ENCODE data around the gene POPDC2. TPM values are rescaled to one million over a fixed set of nuclear protein-coding genes. Genes with fewer than 3 reads are reported as not detected.

Gene POPDC2
- total and polyA plus RNA-seq, 11 donors = 511 to 1,022 (median 768) TPM

DNA sequence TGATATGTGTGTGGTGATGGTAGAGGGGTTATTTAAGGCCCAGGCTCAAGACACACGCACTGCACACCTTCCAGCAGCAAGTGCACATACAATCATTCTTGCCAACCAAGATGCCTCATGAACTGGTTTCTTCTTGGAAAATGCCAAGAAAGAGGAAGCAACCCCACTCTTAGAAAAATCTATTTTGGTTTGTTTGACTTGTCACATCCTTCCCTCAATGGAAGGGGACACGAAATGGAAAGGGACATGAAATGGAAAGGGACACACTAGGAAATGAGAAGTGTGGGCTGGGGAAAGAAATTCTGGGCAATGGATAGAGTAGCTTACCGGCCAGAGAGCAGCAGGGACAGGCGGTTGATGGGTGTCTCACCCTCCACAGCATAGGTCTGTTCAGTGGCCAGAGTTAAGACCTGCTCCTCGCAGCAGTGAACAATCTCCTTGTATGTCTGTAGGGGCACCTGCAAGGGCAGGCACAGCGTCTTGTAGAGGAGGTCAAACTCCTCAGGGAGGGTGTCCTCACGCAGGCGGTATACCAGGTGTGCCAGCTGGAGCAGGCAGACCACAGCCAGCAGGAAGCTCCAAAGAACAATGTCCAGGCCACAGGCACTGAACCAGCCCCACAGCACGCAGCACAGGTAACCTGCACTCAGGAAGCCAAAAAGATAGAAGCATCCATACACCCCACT is 640 bp downstream of the POPDC2 start:
- H3K4me3 ChIP-seq = peak overlapping the region; percentile 29 to 75 (median 60)
- whole genome bisulfite sequencing, 4 donors = 40 to 62% (median 47%) methylated on average over 9 of the region's 9 CpGs

GRCh38 chr3:119658994-119659393 is 1.4 kb downstream of the POPDC2 start:
- peak in 1 of 5 donors; percentile 29 for DNase-seq
- no peaks in the 10 kb centered on the region for H3K27me3 ChIP-seq
- TF ChIP-seq CTCF (IDR thresholded peaks at IDR 0.05) = no peak
- no peak for TF ChIP-seq POLR2A (IDR thresholded peaks at IDR 0.05)
- no peaks in the 10 kb centered on the region for H3K9me3 ChIP-seq
- peak overlapping the region; percentile 87 to 99 (median 96) for H3K27ac ChIP-seq
- H3K4me1 ChIP-seq = peaks cover 0 to 64% (median 30%) of the 10 kb centered on the region in 12 donors
- 53 to 80% (median 63%) methylated on average over 2 of the region's 2 CpGs for whole genome bisulfite sequencing, 4 donors
- peaks cover 0 to 37% (median 18%) of the 10 kb centered on the region in 9 donors for H3K36me3 ChIP-seq
- intact Hi-C loops (cut with DNase I) = no loop called here
- ATAC-seq = peak; percentile 22 to 29 (median 27)
- H3K4me3 ChIP-seq = peak overlapping the region; percentile 29 to 75 (median 60)

More for the DNA sequence above, 640 bp downstream of the POPDC2 start:
- Histone ChIP-seq H3K4me1 (peaks cover 0 to 64% (median 26%) of the 10 kb centered on the region in 12 donors), H3K36me3 (peaks cover 0 to 30% (median 12%) of the 10 kb centered on the region in 9 donors), H3K9me3 (no peaks in the 10 kb centered on the region), H3K27ac (peak overlapping the region; percentile 87 to 99 (median 96)), H3K27me3 (no peaks in the 10 kb centered on the region)
- ATAC-seq (peak; percentile 2 to 14 (median 6)), DNase-seq (peak in 1 of 5 donors; percentile 31)
- intact Hi-C loops (cut with DNase I) = loop anchor here in 1 of 10 donors (5.0 kb wide), 1 partner anchor 77 kb away; no protein-coding TSS in a partner anchor
- TF ChIP-seq CTCF (IDR thresholded peaks at IDR 0.05) (no peak), POLR2A (IDR thresholded peaks at IDR 0.05) (no peak)

DNA sequence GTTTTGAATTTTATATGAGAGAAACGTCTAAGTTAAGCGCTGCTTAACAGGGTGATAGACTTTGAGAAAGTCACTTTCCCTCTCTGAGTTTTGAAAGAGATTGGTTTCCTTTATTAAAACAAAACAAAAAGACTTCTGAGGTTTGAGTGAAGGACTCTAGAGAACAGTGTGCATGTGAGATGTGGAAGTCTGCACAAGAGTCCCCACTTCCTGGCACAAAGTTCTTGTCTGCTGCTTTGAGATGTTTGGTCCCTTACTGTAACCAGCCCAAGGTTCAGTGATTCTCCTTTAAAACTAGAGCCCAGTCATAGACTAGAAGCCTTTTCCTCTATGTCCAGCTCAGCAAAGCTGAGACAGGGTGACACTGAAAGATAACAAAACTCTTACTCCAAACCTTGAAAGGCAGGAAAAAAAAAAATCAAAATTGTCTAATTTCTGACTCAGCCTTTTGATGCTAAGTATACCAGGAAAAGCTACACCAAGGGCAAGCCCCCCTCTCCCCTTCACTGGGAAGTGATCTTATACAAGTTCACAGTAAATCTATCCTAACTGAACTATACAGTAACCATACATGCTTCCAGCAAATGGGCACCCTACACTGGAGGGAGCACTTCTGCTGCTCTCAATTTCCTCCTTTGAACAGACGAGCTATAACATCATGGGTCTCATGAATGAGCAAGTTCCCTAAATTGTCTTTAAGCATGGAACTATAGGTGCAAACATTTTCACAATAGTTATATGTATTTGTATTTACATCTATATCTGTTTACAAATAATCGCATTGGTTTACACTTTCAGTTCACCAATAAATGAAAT is 2.3 kb downstream of the POPDC2 start:
- H3K27ac ChIP-seq = peak overlapping the region; percentile 87 to 99 (median 96)
- no peaks in the 10 kb centered on the region for H3K27me3 ChIP-seq
- DNase-seq = no peak
- no peak for TF ChIP-seq CTCF (IDR thresholded peaks at IDR 0.05)
- TF ChIP-seq POLR2A (IDR thresholded peaks at IDR 0.05) = no peak
- intact Hi-C loops (cut with DNase I) = no loop called here
- no peaks in the 10 kb centered on the region for H3K9me3 ChIP-seq
- no peak for ATAC-seq
- peaks cover 0 to 61% (median 30%) of the 10 kb centered on the region in 12 donors for H3K4me1 ChIP-seq
- 39 to 63% (median 52%) methylated on average over 4 of the region's 4 CpGs for WGBS, 4 donors
- H3K36me3 ChIP-seq = peaks cover 0 to 43% (median 22%) of the 10 kb centered on the region in 9 donors
- peak overlapping the region; percentile 29 to 75 (median 60) for H3K4me3 ChIP-seq

DNA sequence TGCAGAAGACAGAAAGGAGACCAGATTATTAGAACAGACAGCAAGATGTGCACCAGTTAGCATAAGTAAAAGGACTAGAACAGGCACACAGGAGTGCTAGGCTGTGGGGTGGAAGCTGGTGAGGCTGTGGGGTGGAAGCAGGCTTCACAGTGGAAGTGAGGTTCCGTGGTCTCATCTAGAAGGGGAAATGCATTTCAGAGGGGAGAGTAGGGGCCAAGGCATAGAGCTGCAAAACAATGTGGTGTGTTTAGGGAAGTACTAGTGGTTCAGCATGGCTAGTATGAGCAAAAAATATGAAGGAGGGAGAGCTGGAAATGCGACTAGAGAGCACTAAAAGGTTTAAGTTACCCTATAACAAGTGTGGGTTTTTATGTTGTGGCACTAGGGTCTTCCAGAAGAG is 6.5 kb downstream of the POPDC2 start:
- DNase-seq (no peak), ATAC-seq (no peak)
- Histone ChIP-seq H3K27ac (peak overlapping the region in 11 of 12 donors; percentile 29 to 99 (median 95)), H3K4me1 (peaks cover 6 to 66% (median 47%) of the 10 kb centered on the region in 12 donors), H3K36me3 (peaks cover 0 to 52% (median 22%) of the 10 kb centered on the region in 9 donors), H3K9me3 (no peaks in the 10 kb centered on the region), H3K4me3 (peak overlapping the region in 3 of 12 donors; percentile 1 to 75 (median 50)), H3K27me3 (no peaks in the 10 kb centered on the region)
- intact Hi-C loops (cut with DNase I) = loop anchor here in 2 of 10 donors (5.0 kb wide), 1 partner anchor 77 kb away; the partner anchor contains the start of gene ADPRH (in 2 of the 2)
- no peak for TF ChIP-seq POLR2A (IDR thresholded peaks at IDR 0.05)
- TF ChIP-seq CTCF (IDR thresholded peaks at IDR 0.05) = no peak
- WGBS, 4 donors = 21 to 28% (median 26%) methylated on average over 2 of the region's 2 CpGs
